ENCODE results near the gene MSL1.

The MSL1 gene

GRCh38 chr17:40111221-40112128 is 10.3 kb upstream of the MSL1 start:
- peak; percentile 87 for TF ChIP-seq CTCF (IDR thresholded peaks at IDR 0.05; ENCODE audit: extremely low read depth, insufficient read depth, missing control alignments)
- in situ Hi-C loops (cut with MboI; ENCODE audit: low pct_unique_long_range_greater_than_20kb, low sequenced_read_pairs, unreplicated experiment) = no loop called here
- DNase-seq (ENCODE audit: low spot score) = peak; percentile 82

- no peak for DNase-seq (ENCODE audit: low spot score)
- TF ChIP-seq CTCF (IDR thresholded peaks at IDR 0.05; ENCODE audit: extremely low read depth, insufficient read depth, missing control alignments) = no peak
- in situ Hi-C loops (cut with MboI; ENCODE audit: low pct_unique_long_range_greater_than_20kb, low sequenced_read_pairs, unreplicated experiment) = no loop called here
Observed at GRCh38 chr17:40112191-40112711, 9.5 kb upstream of the MSL1 start.

- DNase-seq (ENCODE audit: low spot score) = no peak
- in situ Hi-C loops (cut with MboI; ENCODE audit: low pct_unique_long_range_greater_than_20kb, low sequenced_read_pairs, unreplicated experiment) = no loop called here
- TF ChIP-seq CTCF (IDR thresholded peaks at IDR 0.05; ENCODE audit: extremely low read depth, insufficient read depth, missing control alignments) = no peak
Observed at GRCh38 chr17:40112718-40113109, 9.1 kb upstream of the MSL1 start.

GRCh38 chr17:40113110-40113906 is 8.5 kb upstream of the MSL1 start:
- in situ Hi-C loops (cut with MboI; ENCODE audit: low pct_unique_long_range_greater_than_20kb, low sequenced_read_pairs, unreplicated experiment) = no loop called here
- TF ChIP-seq CTCF (IDR thresholded peaks at IDR 0.05; ENCODE audit: extremely low read depth, insufficient read depth, missing control alignments) = peak; percentile 45
- peak; percentile 93 for DNase-seq (ENCODE audit: low spot score)

- in situ Hi-C loops (cut with MboI; ENCODE audit: low pct_unique_long_range_greater_than_20kb, low sequenced_read_pairs, unreplicated experiment) = no loop called here
- no peak for TF ChIP-seq CTCF (IDR thresholded peaks at IDR 0.05; ENCODE audit: extremely low read depth, insufficient read depth, missing control alignments)
- no peak for DNase-seq (ENCODE audit: low spot score)
Observed at GRCh38 chr17:40113907-40114245, 7.9 kb upstream of the MSL1 start.

DNA sequence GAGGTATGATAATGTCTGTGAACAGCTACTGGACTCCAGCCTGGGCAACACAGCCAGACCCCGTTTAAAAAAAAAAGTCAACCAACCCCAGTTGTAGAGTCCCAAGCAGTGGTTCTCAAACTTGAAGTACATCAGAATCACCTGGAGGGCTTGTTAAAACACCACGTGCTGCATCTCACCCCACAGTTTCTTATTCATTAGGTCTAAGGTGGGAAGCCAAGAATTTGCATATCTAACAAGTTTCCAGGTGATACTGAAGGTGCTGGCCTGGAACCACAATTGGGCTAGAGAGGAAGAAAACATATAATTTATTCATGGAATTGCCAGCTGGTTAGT is 6.7 kb upstream of the MSL1 start:
- DNase-seq (ENCODE audit: low spot score) = no peak
- in situ Hi-C loops (cut with MboI; ENCODE audit: low pct_unique_long_range_greater_than_20kb, low sequenced_read_pairs, unreplicated experiment) = no loop called here
- no peak for TF ChIP-seq CTCF (IDR thresholded peaks at IDR 0.05; ENCODE audit: extremely low read depth, insufficient read depth, missing control alignments)
